NCI-H524 treated with DMSO at 0.1 percent for 48 hours (cell line): ENCODE results near the gene LZTFL1.
"Not testable (repeated sequence)": the region's sequence is repeated elsewhere in the genome, so short reads cannot be mapped to it uniquely, and the experiment has no call there.

Experiments
- DNase-seq: peaks from one replicate; lab custom pipeline; 2025; lab: John Stamatoyannopoulos, UW

Gene LZTFL1

GRCh38 chr3:45864760-45865519 lies 23.0 kb upstream of the LZTFL1 start:
- DNase-seq, result no peak

- DNase-seq, result no peak
These were observed 19.3 kb upstream of the LZTFL1 start for GRCh38 chr3:45861043-45861719.

GRCh38 chr3:45860481-45860880 lies 18.6 kb upstream of the LZTFL1 start:
- DNase-seq, result no peak

- no peak for DNase-seq
These were observed 17.1 kb upstream of the LZTFL1 start for GRCh38 chr3:45858809-45859543.

DNA sequence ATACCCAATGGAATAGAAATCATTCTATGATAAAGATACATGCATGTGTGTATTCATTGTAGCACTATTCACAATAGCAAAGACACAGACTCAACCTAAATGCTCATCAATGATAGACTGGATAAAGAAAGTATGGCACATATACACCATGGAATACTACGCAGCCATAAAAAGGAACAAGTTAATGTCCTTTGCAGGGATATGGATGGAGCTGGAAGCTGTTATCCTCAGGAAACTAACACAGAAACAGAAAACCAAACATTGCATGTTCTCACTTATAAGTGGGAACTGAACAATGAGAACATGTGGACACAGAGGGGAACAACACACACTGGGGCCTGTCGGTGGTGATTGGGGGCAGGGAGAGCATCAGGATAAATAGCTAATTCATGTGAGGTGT lies 15.1 kb upstream of the LZTFL1 start:
- not testable (repeated sequence) for DNase-seq

- DNase-seq, result not testable (repeated sequence)
These were observed 14.4 kb upstream of the LZTFL1 start for GRCh38 chr3:45856323-45856722.

- no peak for DNase-seq
These were observed 10.9 kb upstream of the LZTFL1 start for GRCh38 chr3:45852828-45853227.

DNA sequence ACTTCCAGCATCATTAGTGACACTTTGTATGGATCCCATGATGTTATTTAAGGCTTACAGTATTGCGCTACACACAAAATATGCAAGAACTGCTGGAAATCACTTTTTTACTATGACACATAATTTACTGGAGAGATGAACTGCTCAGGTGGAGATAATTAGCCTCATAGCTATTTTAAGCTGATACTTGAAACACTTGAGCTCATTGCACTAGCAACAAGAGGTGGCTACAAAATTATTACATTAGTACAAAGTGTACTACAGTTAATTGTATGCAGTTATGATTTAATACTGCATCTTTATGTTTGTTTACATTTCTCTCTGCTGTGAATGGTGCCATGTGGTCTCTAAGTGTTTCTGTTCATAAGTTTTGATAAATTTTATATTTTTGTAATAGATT lies 6.5 kb upstream of the LZTFL1 start:
- peak; percentile 3 for DNase-seq

DNA sequence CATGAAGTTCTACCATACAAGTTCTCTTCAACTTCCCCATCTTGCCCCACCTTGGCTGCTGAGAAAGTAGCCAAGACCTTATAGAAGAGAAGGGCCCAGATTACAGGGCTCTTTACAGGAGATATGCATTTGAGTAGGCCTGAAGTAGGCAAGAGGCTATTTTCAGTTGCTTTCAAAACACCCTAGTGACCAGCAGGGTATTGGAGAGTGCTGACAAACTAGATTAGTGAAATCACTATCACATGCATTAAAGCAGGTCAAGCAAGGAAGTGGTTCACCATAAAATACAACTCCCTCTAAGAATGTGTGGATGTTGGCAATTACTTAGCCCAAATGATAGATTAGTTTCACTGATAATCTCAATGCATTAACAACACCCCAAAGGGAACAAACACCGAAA lies 2.7 kb upstream of the LZTFL1 start:
- no peak for DNase-seq

- no peak for DNase-seq
These were observed 1.1 kb upstream of the LZTFL1 start for GRCh38 chr3:45842851-45843625.

DNA sequence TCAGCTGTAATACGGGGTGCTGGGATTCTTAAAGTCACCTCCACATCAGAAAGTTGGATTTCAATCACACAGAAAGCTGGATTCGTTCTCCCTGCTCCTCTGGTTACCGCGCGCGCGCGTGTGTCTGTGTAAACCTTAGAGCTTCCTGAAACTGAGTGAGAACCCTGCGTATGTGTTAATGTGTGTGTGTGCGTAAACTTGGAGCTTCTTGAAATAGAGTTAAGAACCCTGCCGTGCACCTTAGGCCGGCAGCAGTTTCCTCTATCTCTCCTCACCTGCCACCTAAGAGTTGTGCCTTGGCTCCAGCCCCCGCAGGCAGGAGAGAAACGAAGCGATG lies 531 bp downstream of the LZTFL1 start:
- no peak for DNase-seq

- no peak for DNase-seq
These were observed 3.5 kb downstream of the LZTFL1 start for GRCh38 chr3:45838466-45838865.

DNA sequence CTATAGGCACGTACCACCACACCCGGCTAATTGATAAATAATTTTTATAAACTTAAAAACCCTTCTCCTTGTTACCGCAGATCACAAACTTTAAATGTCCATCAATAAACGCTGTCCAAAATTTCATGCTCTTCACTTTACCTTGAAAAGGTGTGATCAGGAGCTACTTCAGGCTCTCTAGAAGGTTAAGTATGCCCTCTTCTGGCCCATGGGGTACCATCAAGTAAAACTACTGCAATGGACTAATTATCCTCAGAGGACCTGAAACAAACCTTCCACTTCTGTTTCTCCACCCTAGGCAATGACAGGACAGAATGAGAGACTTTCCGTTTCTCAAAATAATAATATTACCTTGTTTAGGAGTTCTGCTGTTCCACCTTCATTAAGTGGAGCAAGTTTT lies 9.2 kb downstream of the LZTFL1 start:
- no peak for DNase-seq

GRCh38 chr3:45830121-45830520 lies 11.8 kb downstream of the LZTFL1 start:
- no peak for DNase-seq

DNA sequence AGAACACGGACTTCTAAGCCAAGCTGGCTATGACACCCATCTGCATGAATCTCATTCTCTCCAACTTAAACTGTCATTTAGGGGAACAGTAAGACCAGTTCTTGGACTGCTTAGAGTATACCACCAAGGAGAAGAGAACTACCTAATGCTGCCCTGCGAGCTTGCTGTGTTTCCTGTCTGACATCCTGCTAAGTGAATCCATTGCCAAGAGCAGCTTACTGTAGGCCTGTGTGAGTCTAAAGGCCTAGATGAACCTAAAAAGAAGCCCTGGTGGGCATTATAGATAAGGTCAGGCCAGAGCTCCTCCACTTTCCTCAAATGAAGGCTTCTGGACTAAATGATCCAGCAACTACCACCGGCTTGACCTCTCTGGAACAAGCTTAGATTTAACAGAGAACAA lies 15.0 kb downstream of the LZTFL1 start:
- DNase-seq, result no peak

GRCh38 chr3:45826321-45826720 lies 15.6 kb downstream of the LZTFL1 start:
- DNase-seq, result no peak

DNA sequence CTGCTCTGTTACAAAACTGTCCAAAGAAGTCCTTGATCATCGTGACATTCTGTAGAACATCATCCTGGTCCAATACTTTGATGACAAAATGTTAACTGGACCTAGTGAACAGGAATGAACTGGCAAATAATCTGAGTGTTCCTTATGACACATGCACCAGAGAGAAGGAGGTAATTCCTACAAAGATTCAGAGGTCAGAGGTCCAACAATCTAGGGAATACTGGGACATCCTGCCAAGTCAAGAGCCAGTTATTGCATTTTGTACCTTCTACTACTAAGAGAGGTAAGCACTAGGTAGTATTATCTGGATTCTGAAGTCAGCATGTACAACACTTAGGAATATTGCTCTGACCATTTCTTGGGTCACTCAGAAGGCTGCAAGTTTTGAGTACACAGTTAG lies 20.8 kb downstream of the LZTFL1 start:
- no peak for DNase-seq

- no peak for DNase-seq
These were observed 22.4 kb downstream of the LZTFL1 start for GRCh38 chr3:45819543-45819942.

- no peak for DNase-seq
These were observed 23.9 kb downstream of the LZTFL1 start for GRCh38 chr3:45817831-45818522.

DNA sequence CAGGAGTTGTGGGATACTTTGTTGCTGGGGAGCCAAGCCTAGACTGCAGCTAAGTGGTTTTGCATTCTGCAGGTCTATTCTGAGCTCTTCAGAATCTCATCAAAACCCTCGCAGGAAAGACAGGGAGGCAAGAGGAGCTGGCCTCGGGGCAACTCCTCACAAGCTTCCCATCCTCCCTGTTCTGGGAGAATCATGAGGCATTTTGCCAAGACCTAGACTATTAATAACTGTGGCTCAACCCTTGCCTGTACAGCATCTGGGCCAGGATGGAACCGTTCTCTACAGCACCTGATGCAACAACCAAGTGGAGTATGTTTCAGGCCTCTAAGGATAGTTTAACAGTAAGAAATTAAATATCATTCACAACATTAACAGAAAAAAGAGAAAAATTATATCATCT lies 25.4 kb downstream of the LZTFL1 start:
- DNase-seq, result no peak

- no peak for DNase-seq
These were observed 27.6 kb downstream of the LZTFL1 start for GRCh38 chr3:45814322-45814721.
